GM19238 (cell line): ENCODE results near the gene PLEKHJ1.

ENCODE experiments used
- DNase-seq: peaks from one replicate; pipeline ENCODE4 v3.0.0; 2011; ENCODE audit warnings: low spot score; ENCODE audit not compliant: insufficient read length

PLEKHJ1 gene

DNA sequence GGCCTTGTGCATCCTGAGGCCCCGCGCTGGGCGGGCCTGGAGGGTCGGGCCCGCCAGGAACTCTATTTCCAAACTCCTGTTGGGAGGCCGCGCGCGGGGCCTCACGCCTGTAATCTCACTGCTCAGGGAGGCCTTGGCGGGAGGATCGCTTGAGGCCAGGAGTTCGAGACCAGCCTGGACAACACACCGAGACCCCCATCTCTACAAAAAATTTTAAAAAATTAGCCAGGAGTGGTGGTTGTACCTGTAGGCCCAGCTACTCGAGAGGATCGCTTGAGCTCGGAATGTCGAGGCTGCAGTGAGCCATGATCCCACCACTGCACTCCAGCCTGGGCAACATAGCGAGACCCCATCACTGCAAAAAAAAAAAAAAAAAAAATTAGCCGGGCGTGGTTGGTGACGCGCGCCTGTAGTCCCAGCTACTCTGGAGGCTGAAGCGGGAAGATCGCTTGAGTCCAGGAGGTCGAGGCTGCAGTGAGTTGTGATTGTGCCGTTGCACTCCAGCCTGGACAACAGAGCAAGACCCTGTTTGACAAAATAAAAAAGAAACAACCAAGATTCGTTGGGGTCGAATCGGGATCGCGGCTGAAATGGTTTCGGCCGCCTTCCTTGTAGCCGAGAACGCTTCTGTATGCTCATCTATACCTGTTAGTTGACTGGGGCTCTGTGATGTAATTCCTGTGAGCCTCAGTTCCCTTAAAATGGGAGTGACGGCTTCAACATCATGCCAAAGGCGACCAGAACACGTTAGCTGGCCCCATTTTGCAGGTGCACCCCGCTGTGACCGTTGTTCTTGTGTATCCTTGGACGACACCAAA is 1.1 kb upstream of the PLEKHJ1 start:
- no peak for DNase-seq

DNA sequence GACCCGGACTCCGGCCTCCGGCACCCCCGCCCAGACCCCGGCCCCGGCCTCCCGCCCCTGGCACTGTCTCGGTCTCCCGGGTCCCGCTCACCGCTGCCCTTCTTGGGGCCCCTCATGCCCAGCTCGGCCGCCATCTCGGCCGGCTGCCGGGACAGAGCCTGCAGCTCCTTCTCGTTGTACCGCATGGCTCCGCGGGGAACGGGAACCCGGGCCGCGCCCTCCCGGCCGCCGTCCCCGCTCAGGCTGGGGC is 140 bp downstream of the PLEKHJ1 start:
- no peak for DNase-seq

DNA sequence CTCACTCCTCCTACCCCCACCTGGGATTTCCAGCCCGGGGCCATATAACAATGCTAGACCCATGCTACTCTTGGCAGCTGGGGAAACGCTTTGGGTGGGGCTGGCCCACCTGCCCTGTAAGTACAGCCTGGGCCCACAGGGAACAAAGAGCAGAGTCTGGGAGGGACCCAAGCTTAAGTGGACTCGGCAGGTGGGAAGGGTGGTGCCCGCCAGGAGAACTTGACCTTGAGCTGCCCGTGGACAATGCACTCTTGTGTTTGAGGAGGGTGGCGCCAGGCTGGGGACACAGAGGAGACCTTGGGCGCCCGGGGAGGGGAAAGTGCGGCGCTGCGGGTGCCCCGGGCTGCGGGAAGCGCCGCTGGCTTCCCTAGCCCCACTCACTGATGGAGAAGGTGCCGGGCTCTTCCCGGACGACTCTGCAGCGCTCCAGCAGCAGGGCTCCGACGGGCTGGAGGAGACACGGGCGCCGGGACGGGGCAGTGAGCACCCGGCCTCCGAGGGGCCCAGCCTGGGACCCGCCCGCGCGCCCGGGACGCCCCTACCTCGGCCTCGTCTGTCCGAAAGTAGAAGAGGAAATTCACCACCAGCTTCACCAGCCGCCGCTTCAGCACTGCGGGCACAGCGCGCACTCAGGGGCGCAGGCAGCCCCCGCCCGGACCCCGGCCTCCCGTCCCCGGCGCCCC is 607 bp downstream of the PLEKHJ1 start:
- no peak for DNase-seq

DNA sequence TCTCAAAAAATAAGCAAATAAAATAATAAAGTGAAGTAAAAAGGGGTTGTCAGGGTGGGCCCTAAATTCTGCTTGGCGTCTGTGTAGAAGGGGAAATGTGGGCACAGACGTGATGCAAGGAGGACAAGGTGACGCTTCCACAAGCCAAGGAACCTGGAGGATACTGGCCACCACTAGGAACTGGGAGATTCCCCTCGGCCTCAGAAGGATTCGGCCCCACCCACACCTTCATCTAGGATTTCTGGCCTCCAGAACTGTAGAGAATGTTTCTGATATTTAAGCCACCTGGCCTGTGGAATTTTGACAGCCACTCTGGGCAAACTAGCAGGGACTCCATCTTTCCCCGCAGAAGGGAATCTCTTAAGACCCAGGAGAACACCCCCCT is 1.1 kb downstream of the PLEKHJ1 start:
- DNase-seq, result no peak

DNA sequence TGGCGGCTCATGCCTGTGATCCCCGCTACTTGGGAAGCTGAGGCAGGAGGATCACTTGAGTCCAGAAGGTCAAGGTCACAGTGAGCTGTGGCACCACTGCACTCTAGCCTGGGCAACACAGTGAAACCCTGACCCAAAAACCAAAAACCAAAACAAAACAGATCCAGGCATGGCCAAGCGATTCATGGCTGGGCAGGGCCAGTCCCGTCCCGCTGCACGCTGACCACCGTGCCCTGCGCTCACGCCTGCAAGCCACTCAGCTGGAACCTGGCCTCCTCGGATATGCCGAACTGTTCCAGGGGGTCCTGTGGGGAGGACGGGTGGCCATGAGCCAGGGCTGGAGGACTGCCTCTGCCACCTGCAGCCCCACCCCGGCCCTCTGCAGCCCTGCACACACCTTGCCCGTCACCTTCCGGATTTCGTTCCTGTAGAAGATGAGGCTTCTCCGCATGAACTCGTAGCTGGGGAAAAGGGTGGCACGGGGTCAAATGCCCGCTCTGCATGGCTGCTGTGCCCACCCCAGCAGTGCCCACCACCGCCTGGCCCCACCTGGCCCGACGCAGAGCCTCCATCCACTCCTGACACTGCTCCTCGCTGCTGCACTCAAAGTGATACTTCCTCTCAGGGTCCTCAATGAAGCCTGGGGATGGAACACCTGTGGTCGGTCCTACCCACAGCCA is 2.4 kb downstream of the PLEKHJ1 start:
- DNase-seq, result no peak

DNA sequence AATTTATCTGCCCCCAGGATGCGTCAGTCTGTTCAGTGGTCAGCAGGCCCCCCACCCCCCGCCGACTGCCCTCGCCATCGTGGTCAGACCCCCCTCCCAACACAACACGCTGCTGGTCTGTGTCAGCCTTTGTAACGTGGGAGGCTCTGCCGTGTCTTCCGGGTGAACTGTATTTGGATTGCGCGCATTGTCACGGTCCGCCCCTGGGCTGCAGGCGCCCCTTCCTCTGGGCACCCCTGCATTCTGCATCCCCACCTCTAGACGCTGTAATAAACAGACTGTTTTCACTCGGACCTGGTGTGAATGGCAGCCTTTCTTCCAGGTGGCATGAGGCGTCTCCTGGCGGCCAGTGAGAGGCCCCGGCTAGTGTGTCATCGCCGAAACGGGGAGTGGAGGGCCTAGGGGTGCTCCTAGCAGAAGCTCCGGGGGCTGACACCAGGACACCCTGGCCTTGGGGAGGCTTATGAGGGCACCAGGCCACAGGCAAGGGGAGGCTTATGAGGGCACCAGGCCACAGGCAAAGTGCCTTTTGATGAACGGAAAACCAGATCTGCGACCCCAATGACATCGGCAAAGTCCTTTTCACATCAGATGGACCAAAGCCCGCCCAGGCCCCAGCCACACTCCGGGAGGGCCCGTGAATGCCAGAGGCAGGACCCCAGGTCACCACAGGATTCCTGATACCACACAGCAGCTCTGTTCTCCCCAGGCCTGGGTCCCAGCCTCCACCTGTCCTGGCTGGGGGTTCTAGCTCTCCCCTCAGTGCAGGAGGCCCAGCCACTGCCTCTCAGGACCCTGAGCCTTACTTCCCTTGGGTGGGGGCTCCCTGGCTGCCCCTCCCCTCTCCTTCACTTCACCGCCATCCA is 3.6 kb downstream of the PLEKHJ1 start:
- no peak for DNase-seq

DNA sequence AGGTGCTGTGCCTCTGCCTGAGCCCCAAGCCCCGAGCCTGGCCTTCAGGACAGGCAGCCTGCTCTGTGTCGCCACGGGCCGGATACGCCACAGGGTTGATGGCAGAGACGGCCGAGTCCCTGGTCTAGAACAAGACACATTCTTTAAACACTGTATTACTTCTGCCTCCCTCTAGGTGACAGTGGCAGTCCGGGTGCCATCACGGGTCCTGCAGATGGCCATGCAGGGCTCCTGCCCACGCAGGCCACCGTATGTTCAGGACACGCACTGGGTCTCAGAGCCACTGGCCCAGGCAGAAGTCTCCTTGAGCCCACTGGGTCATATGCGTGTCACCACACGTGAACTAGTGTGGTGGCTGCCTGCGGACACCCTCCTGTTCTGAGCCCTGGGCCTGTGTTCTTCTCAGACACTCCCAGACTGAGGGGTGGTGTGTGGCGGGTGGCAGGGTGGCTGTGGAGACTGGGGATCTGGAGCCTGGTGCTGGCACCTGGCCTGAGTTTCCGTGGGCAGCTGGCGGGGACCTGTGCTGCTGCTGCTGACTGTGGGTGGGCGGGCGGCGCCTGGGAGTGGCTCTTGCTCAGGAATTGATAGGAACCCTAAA is 4.4 kb downstream of the PLEKHJ1 start:
- no peak for DNase-seq

DNA sequence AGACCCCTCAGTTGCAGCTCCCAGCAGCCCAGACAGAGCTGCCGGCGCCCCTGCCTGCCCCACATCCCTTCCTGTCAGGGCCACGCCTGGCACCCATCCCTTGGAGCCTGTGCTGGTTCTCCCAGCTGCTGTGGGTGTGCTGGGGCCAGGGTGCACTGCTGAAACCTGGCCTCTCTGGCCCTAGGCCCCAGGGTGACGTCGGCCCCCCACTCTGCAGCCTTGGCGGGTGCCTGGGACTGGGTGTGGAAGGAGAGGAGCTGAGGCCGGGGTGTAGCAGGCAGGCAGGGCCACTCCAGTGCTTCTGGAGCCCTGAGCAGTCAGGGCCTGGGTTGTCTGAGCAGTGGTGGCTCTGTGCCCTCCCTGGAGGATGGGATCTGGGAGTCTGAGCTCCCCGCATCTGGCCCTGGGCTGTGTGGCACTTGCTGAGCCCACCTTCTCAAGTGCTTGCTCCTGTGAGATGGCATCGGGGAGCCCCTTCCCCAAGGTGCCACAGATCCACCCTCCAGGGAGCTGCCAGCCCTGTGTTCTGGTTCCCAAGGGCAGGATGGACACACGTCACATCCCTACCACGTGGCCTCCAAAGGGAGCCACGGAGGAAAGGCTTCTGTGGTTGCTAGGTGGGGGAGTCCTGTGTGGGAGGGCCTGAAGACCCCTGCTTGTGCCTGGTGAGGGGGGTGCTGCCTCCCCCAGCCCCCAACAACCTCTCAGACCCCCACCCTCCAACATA is 5.2 kb downstream of the PLEKHJ1 start:
- DNase-seq, result no peak

DNA sequence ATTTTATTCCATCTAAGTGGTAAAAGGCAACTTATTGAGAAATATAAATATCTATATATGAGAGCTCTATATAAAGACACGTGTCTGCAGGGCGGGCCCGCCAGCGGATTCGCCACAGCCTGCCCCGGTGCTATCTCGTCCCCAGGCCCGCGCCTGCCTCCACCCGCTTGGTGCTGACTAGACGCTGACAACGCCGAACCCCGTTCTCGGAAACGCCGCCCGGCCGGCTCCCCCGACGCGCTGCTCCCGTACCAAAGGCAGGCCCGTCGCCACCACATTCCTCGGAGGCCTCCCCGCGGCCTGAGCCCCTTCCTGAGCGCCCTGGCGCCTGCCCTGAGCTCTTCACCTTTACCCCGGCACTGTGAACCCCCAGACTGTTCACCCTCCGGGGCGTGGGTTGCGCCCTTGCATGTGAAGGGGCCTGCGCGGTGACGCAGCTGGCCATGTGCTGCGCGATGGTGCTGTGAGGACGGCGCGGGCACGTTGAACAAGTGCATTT is 6.0 kb downstream of the PLEKHJ1 start:
- no peak for DNase-seq

DNA sequence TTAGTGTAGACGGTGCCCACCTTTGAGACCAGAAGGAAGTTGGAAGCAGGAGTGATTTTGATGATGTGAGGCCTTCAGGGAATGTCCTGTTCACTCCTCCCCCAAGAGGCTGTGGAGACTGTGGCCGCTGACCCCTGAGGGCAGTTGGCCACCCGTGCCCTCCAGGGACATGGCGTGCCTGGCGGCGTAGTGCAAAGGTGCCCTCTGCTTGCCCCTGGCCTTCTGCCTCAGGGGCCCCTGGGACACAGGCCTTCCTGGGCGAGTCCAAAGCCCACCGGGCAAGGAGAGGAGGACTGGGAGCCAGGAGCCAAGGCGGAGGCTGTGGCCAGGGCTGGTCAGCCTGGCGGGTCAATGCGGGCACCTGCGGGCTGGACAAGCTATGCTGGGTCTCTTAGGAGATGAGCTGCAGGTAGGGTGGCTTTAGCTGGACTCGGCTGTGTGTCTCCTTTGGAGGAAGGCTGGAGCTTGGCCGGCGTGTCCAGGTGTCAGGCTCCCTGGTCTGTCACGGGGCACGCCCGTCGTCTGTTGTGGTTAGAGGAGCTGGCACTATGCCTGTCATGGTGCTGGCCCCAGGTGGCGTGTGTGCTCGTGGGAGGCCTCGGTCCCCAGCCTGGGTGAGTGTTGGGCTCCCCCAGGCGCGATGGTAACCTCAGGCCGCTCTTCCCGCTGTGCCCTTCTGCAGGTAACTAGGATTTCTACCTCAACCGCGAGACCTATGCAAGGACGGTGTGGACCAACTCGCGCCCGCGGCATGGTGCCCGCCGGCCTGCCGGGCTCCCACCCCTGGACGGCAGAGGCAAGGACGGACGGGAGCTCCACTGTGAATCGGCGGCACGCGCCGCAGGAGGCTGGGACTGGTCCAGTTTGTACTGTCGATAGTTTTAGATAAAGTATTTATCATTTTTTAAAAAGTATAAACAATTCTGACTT is 6.8 kb downstream of the PLEKHJ1 start:
- no peak for DNase-seq

DNA sequence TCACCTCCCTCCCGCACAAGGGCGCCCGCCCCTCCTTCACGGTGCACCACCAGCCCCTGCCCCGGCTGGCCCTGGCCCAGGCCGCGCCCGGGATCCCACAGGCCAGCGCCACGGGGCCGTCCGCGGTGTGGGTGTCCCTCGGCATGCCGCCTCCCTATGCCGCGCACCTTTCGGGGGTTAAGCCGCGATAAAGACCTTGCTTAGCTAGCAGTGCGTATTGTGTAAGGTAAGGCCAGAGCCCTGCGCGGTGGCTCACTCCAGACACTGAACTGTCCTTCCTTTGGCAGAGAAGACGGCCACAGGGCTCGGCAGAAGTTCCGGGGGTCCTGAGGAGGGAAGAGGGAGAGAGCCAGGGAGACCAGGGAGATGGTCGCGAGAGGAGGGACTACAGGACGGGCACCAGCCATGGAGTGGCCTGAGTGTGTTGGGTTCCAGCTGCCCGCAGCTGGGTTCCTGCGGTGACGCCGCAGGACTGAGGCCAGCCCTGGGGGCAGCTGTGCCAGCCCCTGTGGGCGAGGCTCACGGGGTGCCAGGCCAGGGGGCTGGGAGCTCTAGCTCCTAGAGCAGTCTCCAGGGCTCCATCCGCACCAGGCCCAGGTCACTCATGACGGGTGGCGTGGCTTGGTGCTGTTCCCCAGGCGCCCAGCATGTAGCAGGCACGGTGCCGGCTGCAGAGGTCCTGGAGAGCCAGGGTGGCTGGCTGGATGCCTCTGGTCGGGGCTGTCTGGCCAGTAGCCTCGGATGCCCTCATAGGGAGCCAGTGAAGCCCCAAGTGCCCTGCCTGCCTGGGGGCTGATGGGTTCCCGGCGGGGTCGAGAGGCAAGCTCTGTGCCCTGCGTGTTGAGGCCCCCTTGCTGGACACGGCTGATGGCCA is 7.7 kb downstream of the PLEKHJ1 start:
- no peak for DNase-seq

DNA sequence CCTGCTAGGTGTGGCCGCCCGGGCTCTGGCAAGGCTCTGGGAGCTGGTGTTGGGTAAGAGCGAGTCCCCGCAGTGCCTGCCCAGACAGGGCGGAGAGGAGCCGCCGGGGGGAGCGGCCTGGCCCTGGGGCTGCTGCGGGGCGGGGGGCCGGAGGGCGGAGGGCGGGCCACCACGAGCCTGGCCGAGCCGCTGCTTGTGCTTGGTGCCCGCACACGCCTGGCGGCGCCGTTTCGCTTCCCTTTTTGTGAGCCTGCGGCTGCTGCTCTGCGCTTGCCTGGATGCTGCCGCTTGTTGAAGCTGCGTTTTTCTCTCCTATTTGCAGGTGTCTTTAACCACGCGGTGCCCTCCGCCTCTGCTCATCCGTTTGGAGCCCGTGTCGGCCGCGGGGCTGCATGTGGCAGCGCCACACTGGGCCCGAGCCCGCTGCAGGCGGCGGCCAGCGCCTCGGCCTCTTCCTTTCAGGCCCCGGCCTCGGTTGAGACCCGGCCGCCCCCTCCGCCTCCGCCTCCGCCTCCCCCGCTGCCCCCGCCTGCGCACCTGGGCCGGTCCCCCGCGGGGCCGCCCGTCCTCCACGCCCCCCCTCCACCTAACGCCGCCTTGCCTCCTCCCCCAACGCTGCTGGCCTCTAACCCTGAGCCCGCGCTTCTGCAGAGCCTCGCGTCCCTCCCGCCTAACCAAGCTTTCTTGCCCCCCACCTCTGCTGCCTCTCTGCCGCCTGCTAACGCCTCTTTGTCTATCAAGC is 8.5 kb downstream of the PLEKHJ1 start:
- DNase-seq, result no peak

DNA sequence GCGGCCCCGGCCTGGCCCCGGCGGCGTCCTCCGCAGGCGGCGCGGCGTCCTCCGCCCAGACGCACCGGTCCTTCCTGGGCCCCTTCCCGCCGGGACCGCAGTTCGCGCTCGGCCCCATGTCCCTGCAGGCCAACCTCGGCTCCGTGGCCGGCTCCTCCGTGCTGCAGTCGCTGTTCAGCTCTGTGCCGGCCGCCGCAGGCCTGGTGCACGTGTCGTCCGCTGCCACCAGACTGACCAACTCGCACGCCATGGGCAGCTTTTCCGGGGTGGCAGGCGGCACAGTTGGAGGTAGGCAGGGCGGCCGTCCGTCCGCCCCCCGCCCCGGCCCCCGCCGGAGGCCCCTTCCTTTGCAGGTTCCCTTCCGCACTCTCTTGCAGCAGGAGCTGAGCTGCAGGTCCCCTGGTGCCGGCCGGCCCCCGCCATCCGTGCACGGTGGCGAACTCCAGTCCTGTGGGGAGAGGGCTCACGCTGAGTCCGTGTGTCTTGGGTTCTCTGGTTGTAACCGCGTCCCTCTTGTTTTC is 9.2 kb downstream of the PLEKHJ1 start:
- DNase-seq, result no peak

DNA sequence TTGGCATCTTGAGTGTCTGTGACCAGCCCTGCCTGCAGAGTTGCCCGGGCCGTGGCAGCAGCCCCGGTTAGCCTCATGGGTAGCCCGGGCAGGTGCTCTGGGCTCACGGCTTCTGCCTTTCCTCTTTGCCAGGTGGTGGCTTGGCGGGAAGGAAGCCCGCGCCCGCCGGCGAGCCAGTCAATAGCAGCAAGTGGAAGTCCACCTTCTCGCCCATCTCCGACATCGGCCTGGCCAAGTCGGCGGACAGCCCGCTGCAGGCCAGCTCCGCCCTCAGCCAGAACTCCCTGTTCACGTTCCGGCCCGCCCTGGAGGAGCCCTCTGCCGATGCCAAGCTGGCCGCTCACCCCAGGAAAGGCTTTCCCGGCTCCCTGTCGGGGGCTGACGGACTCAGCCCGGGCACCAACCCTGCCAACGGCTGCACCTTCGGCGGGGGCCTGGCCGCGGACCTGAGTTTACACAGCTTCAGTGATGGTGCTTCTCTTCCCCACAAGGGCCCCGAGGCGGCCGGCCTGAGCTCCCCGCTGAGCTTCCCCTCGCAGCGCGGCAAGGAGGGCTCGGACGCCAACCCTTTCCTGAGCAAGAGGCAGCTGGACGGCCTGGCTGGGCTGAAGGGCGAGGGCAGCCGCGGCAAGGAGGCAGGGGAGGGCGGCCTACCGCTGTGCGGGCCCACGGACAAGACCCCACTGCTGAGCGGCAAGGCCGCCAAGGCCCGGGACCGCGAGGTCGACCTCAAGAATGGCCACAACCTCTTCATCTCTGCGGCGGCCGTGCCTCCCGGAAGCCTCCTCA is 9.9 kb downstream of the PLEKHJ1 start:
- no peak for DNase-seq

DNA sequence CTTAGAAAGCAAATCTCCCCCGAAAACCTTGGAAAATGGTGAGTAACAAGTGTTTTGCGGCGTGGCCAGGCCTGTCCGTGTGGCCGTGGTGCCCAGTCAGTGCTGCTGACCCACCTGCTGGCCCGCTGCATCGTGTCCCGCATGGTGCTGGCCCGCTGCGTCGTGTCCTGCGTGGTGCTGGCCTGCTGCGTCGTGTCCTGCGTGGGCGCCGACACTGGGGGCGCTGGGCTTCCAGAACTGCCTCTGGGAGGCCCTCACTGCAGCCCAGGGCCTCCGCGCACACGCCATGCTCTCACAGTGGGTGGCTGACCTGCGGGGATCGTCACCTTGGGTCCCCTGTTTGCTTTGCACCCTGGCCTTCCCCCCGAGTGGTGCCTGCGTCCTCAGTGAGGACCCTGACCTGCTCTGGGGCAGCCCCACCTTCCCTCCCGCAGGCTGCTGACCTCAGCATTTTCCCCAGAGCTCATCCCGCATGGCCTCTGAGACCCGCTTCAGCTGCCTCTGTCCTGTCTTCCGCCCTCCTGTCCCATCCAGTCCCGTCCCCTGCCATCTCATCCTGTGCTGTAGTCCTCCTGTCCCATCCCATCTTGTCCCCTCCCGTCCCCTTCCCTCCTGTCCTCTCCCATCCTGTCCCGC is 10.6 kb downstream of the PLEKHJ1 start:
- no peak for DNase-seq

DNA sequence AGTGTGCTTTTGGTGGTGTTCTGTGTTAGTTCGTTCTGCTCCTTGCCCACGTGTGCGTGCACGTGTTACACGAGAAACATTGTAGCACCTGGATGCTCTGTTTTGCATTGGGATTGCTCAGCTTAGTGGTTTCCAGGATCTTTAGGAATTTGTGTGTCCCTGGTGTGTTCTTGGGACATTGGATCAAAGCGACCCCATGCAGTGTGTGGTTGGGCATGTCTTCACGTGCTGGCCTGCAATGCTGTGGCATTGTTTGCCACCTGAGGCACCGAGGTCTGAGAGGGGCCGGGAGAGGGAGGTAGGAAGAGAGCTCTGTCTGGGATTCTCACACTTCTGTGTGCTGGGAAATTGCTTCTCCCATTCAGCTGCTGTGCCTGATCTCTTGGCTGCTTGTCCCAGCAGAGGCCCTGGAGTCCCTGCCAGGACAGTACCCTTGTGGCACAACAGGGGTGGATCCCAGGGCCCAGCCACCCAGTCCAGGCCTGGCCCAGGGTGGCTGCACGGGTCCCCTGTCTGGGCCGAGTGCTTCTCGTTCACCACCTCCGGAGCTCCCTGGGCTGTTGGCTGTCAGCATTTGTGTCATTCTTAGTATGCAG is 11.3 kb downstream of the PLEKHJ1 start:
- no peak for DNase-seq
